CD4-positive, alpha-beta memory T cell (primary cell): Measurements from ENCODE around the gene MSI2. TPM values are rescaled to one million over a fixed set of nuclear protein-coding genes. Genes with fewer than 3 reads are reported as not detected.

Experiments
- CTCF ChIA-PET: fragments of 350-600 bp; sonication (Branson Sonifier 250); formaldehyde crosslinking; loops from one replicate; lab custom pipeline; 2021; ENCODE audit warnings: inconsistent platforms; ENCODE audit not compliant: partially characterized antibody; lab: Charles Lee
- POLR2A ChIA-PET: fragments of 350-600 bp; sonication (Branson Sonifier 250); formaldehyde crosslinking; loops from one replicate; lab custom pipeline; 2021; ENCODE audit not compliant: partially characterized antibody; lab: Charles Lee
- DNase-seq, 5 donors: peaks; one replicate each; pipeline versions ENCODE4 v3.0.0 to v3.0.0-alpha.2; 2020 to 2022; ENCODE audit warnings: mixed read lengths in 1 of 5
- H3K27ac ChIP-seq: one replicate; pipeline ENCODE4 v1.7.0; 2013; ENCODE audit warnings: low read depth, low read length
- H3K27me3 ChIP-seq: 2 replicates; pipeline ENCODE4 v1.7.0; 2013; ENCODE audit warnings: mild to moderate bottlenecking, low read length, moderate library complexity; ENCODE audit not compliant: insufficient read depth
- H3K36me3 ChIP-seq: 2 replicates; pipeline ENCODE4 v1.7.0; 2013; ENCODE audit warnings: mild to moderate bottlenecking, low read length, moderate library complexity; ENCODE audit not compliant: insufficient read depth
- H3K4me1 ChIP-seq: 2 replicates; pipeline ENCODE4 v1.7.0; 2013; ENCODE audit warnings: mild to moderate bottlenecking, low read length, moderate library complexity; ENCODE audit not compliant: insufficient read depth
- H3K4me3 ChIP-seq, 2 donors: one replicate each; pipeline ENCODE4 v1.7.0; 2013; ENCODE audit warnings: low read length in 2 of 2, mild to moderate bottlenecking in 1 of 2
- H3K9me3 ChIP-seq, 2 donors: one replicate each; pipeline ENCODE4 v1.7.0; 2013; ENCODE audit warnings: low read length in 2 of 2, control low read depth in 1 of 2; ENCODE audit not compliant: control insufficient read depth in 1 of 2
- H3K27ac Mint-ChIP-seq, 7 donors: one replicate each; pipeline ENCODE4 v1.8.0; 2020 to 2021; ENCODE audit warnings: mixed read lengths in 7 of 7, mild to moderate bottlenecking in 6 of 7, inconsistent platforms in 3 of 7, moderate library complexity in 3 of 7
- H3K27me3 Mint-ChIP-seq, 2 donors: one replicate each; pipeline ENCODE4 v1.8.0; 2020 to 2021; ENCODE audit warnings: mixed read lengths in 2 of 2
- H3K36me3 Mint-ChIP-seq, 2 donors: one replicate each; pipeline ENCODE4 v1.8.0; 2020 to 2021; ENCODE audit warnings: mixed read lengths in 2 of 2, inconsistent platforms in 1 of 2, mild to moderate bottlenecking in 1 of 2
- H3K4me1 Mint-ChIP-seq, 4 donors: one replicate each; pipeline ENCODE4 v1.8.0; 2020 to 2021; ENCODE audit warnings: mixed read lengths in 4 of 4, mild to moderate bottlenecking in 1 of 4
- H3K4me3 Mint-ChIP-seq, 8 donors: one replicate each; pipeline ENCODE4 v1.8.0; 2020 to 2021; ENCODE audit warnings: mixed read lengths in 8 of 8, mild to moderate bottlenecking in 7 of 8, moderate library complexity in 6 of 8, inconsistent platforms in 3 of 8
- H3K9me3 Mint-ChIP-seq, 8 donors: one replicate each; pipeline ENCODE4 v1.8.0; 2020 to 2021; ENCODE audit warnings: mixed read lengths in 8 of 8, mild to moderate bottlenecking in 5 of 8, inconsistent platforms in 3 of 8, moderate library complexity in 1 of 8
- intact Hi-C: fragments of 100-400 bp; cut with micrococcal nuclease; formaldehyde crosslinking; loops from one replicate; pipeline ENCODE4 v1.15.1; 2023
- polyA plus RNA-seq, 2 donors: library from polyadenylated mRNA; unstranded; fragments of 300-500 nt; fragmentation: Illumina TruSeq; gene quantifications; one replicate each; pipeline ENCODE4 v1.2.3, GENCODE V29; 2021
- total RNA-seq, 2 experiments: library from RNA; stranded (reverse); gene quantifications; one replicate each; pipeline ENCODE4 v1.2.3, GENCODE V29; 2021

Gene MSI2
- total and polyA plus RNA-seq, 4 experiments from 2014 or later, result 2.1 to 110 (median 55.3) TPM

GRCh38 chr17:57433452-57433851 is 177.1 kb downstream of the MSI2 start:
- Histone ChIP-seq H3K4me3 (no peak overlapping the region), H3K27ac (no peak overlapping the region), H3K27me3 (no peaks in the 10 kb centered on the region), H3K4me1 (no peaks in the 10 kb centered on the region), H3K36me3 (peaks cover 3% of the 10 kb centered on the region), H3K9me3 (no peaks in the 10 kb centered on the region)
- intact Hi-C loops, result no loop called here
- peaks cover 4 to 22% of the 10 kb centered on the region in 2 donors for H3K36me3 Mint-ChIP-seq
- ChIA-PET POLR2A (no interaction called here), CTCF (no interaction called here)
- no peaks in the 10 kb centered on the region for H3K27me3 Mint-ChIP-seq
- peak overlapping the region in 1 of 7 donors; percentile 46 for H3K27ac Mint-ChIP-seq
- DNase-seq, result no peak
- H3K4me3 Mint-ChIP-seq, result no peak overlapping the region
- H3K9me3 Mint-ChIP-seq, result peaks cover 0 to 2% (median 0%) of the 10 kb centered on the region in 8 donors
- H3K4me1 Mint-ChIP-seq, result peaks cover 25 to 36% (median 30%) of the 10 kb centered on the region in 4 donors

- Histone ChIP-seq H3K4me3 (no peak overlapping the region), H3K27ac (no peak overlapping the region), H3K9me3 (no peaks in the 10 kb centered on the region), H3K36me3 (peaks cover 3% of the 10 kb centered on the region), H3K4me1 (peaks cover 4% of the 10 kb centered on the region), H3K27me3 (no peaks in the 10 kb centered on the region)
- peak overlapping the region in 1 of 7 donors; percentile 5 for H3K27ac Mint-ChIP-seq
- ChIA-PET POLR2A (no interaction called here), CTCF (no interaction called here)
- intact Hi-C loops, result no loop called here
- DNase-seq, result no peak
- H3K27me3 Mint-ChIP-seq, result no peaks in the 10 kb centered on the region
- H3K9me3 Mint-ChIP-seq, result peaks cover 0 to 2% (median 0%) of the 10 kb centered on the region in 8 donors
- peaks cover 30 to 43% (median 34%) of the 10 kb centered on the region in 4 donors for H3K4me1 Mint-ChIP-seq
- H3K36me3 Mint-ChIP-seq, result peaks cover 4 to 22% of the 10 kb centered on the region in 2 donors
- no peak overlapping the region for H3K4me3 Mint-ChIP-seq
Measured at GRCh38 chr17:57434361-57434760, 178.0 kb downstream of the MSI2 start.

GRCh38 chr17:57436565-57436964 is 180.2 kb downstream of the MSI2 start:
- H3K27me3 Mint-ChIP-seq, result no peaks in the 10 kb centered on the region
- ChIA-PET CTCF (no interaction called here), POLR2A (no interaction called here)
- peak overlapping the region in 1 of 7 donors; percentile 10 for H3K27ac Mint-ChIP-seq
- intact Hi-C loops, result no loop called here
- H3K4me1 ChIP-seq, result peaks cover 26% of the 10 kb centered on the region
- no peak for DNase-seq
- H3K9me3 Mint-ChIP-seq, result peaks cover 0 to 2% (median 0%) of the 10 kb centered on the region in 8 donors
- H3K27ac ChIP-seq, result no peak overlapping the region
- H3K36me3 Mint-ChIP-seq, result peaks cover 4 to 16% of the 10 kb centered on the region in 2 donors
- no peaks in the 10 kb centered on the region for H3K9me3 ChIP-seq
- H3K4me3 Mint-ChIP-seq, result no peak overlapping the region
- no peak overlapping the region for H3K4me3 ChIP-seq
- peaks cover 3% of the 10 kb centered on the region for H3K36me3 ChIP-seq
- peaks cover 45 to 57% (median 47%) of the 10 kb centered on the region in 4 donors for H3K4me1 Mint-ChIP-seq
- no peaks in the 10 kb centered on the region for H3K27me3 ChIP-seq

GRCh38 chr17:57438066-57438731 is 181.9 kb downstream of the MSI2 start:
- no peaks in the 10 kb centered on the region for H3K36me3 ChIP-seq
- DNase-seq, result no peak
- peak overlapping the region in 2 of 7 donors; percentile 8 to 80 for H3K27ac Mint-ChIP-seq
- no peaks in the 10 kb centered on the region for H3K9me3 ChIP-seq
- no peak overlapping the region for H3K27ac ChIP-seq
- no peak overlapping the region for H3K4me3 ChIP-seq
- intact Hi-C loops, result no loop called here
- CTCF ChIA-PET, result no interaction called here
- peaks cover 43% of the 10 kb centered on the region for H3K4me1 ChIP-seq
- H3K4me1 Mint-ChIP-seq, result peaks cover 50 to 73% (median 54%) of the 10 kb centered on the region in 4 donors
- H3K9me3 Mint-ChIP-seq, result no peaks in the 10 kb centered on the region
- no peaks in the 10 kb centered on the region for H3K27me3 ChIP-seq
- POLR2A ChIA-PET, result no interaction called here
- H3K4me3 Mint-ChIP-seq, result peak overlapping the region in 1 of 8 donors; percentile 30
- H3K27me3 Mint-ChIP-seq, result no peaks in the 10 kb centered on the region
- peaks cover 0 to 11% of the 10 kb centered on the region in 2 donors for H3K36me3 Mint-ChIP-seq

- CTCF ChIA-PET, result interaction anchor here (0.9 to 4.4 kb wide), 11 partner anchors 8 to 344 kb away, joined by 3 to 40 read pairs (median 4); no protein-coding TSS in a partner anchor
- Histone ChIP-seq H3K36me3 (no peaks in the 10 kb centered on the region), H3K4me1 (peaks cover 50% of the 10 kb centered on the region), H3K9me3 (no peaks in the 10 kb centered on the region), H3K27ac (no peak overlapping the region), H3K4me3 (no peak overlapping the region), H3K27me3 (no peaks in the 10 kb centered on the region)
- intact Hi-C loops, result loop anchor here (5.0 kb wide), 2 partner anchors 182 to 197 kb away; partner anchors contain the start of gene MSI2
- no peak for DNase-seq
- H3K27me3 Mint-ChIP-seq, result no peaks in the 10 kb centered on the region
- POLR2A ChIA-PET, result interaction anchor here (1.4 kb wide), 1 partner anchor 16 kb away, joined by 3 read pairs; no protein-coding TSS in a partner anchor
- peak overlapping the region in 4 of 8 donors; percentile 26 to 73 (median 56) for H3K4me3 Mint-ChIP-seq
- H3K4me1 Mint-ChIP-seq, result peaks cover 53 to 75% (median 59%) of the 10 kb centered on the region in 4 donors
- peaks cover 0 to 10% of the 10 kb centered on the region in 2 donors for H3K36me3 Mint-ChIP-seq
- H3K9me3 Mint-ChIP-seq, result no peaks in the 10 kb centered on the region
- peak overlapping the region; percentile 65 to 94 (median 82) for H3K27ac Mint-ChIP-seq
Measured at GRCh38 chr17:57439651-57440050, 183.3 kb downstream of the MSI2 start.

GRCh38 chr17:57440522-57441269 is 184.4 kb downstream of the MSI2 start:
- Histone ChIP-seq H3K9me3 (no peaks in the 10 kb centered on the region), H3K27me3 (no peaks in the 10 kb centered on the region), H3K4me3 (peak overlapping the region in 1 of 2 donors; percentile 5), H3K36me3 (no peaks in the 10 kb centered on the region), H3K27ac (peak overlapping the region; percentile 29), H3K4me1 (peaks cover 50% of the 10 kb centered on the region)
- Mint-ChIP-seq H3K9me3 (no peaks in the 10 kb centered on the region), H3K27ac (peak overlapping the region; percentile 65 to 94 (median 82)), H3K4me3 (peak overlapping the region in 7 of 8 donors; percentile 8 to 73 (median 53)), H3K4me1 (peaks cover 48 to 81% (median 59%) of the 10 kb centered on the region in 4 donors), H3K27me3 (no peaks in the 10 kb centered on the region), H3K36me3 (peaks cover 0 to 11% of the 10 kb centered on the region in 2 donors)
- intact Hi-C loops, result loop anchor here (5.0 kb wide), 2 partner anchors 183 to 198 kb away; partner anchors contain the start of gene MSI2
- ChIA-PET CTCF (interaction anchor here (0.7 to 4.4 kb wide), 12 partner anchors 7 to 343 kb away, joined by 3 to 40 read pairs (median 4); no protein-coding TSS in a partner anchor), POLR2A (interaction anchor here (1.0 to 1.8 kb wide), 4 partner anchors 12 to 197 kb away, joined by 3 to 5 read pairs (median 4); no protein-coding TSS in a partner anchor)
- DNase-seq, result peak; percentile 54 to 87 (median 67)
